Gastrocnemius medialis (tissue), 4 donors: ENCODE data around the gene ASIC2. TPM values are rescaled to one million over a fixed set of nuclear protein-coding genes. Genes with fewer than 3 reads are reported as not detected.

Experiments used
- ATAC-seq, 2 donors: fragments of 150-250 bp; one replicate each; pipeline ENCODE4 v1.9.1; 2016
- DNase-seq, 2 donors: peaks; one replicate each; pipeline ENCODE4 v3.0.0-alpha.2; 2019
- H3K27ac ChIP-seq, 4 donors: fragments of 200-600 bp; sonication (generic); 1 replicate in 1 of 4; 2 replicates in 3 of 4; pipeline ENCODE4 v1.5.1; 2016 to 2018; ENCODE audit warnings: mild to moderate bottlenecking in 2 of 4, moderate library complexity in 1 of 4
- H3K27me3 ChIP-seq, 3 donors: fragments of 200-600 bp; sonication (generic) in 2 of 3; 1 replicate in 1 of 3; 2 replicates in 2 of 3; pipeline versions ENCODE4 v1.5.1 to v1.6.0; 2016 to 2019; ENCODE audit warnings: mild to moderate bottlenecking in 1 of 3, moderate library complexity in 1 of 3
- H3K36me3 ChIP-seq, 2 donors: fragments of 200-600 bp; sonication (generic) in 1 of 2; one replicate each; pipeline ENCODE4 v1.5.1; 2017 to 2018
- H3K4me1 ChIP-seq, 2 donors: fragments of 200-600 bp; sonication (generic) in 1 of 2; one replicate each; pipeline ENCODE4 v1.5.1; 2016 to 2017; ENCODE audit warnings: mild to moderate bottlenecking in 2 of 2
- H3K4me3 ChIP-seq, 4 donors: fragments of 200-600 bp; sonication (generic) in 3 of 4; 1 replicate in 1 of 4; 2 replicates in 3 of 4; pipeline ENCODE4 v1.5.1; 2016 to 2019; ENCODE audit warnings: mild to moderate bottlenecking in 2 of 4
- H3K9me3 ChIP-seq, 3 donors: fragments of 200-600 bp; sonication (generic) in 2 of 3; 1 replicate in 1 of 3; 2 replicates in 2 of 3; pipeline ENCODE4 v1.5.1; 2016 to 2019
- CTCF ChIP-seq, 5 experiments: fragments of 450-650 bp in 3 of 5; fragments of 200-600 bp in 2 of 5; sonication (generic) in 2 of 5; IDR thresholded peaks in 4 of 5; conservative IDR thresholded peaks in 1 of 5; 1 replicate in 4 of 5; 2 replicates in 1 of 5; pipeline ENCODE4 v1.5.1; 2016 to 2019; ENCODE audit warnings: antibody characterized with exemption in 5 of 5, mild to moderate bottlenecking in 3 of 5, moderate library complexity in 3 of 5
- POLR2A ChIP-seq, 2 donors: fragments of 450-650 bp; IDR thresholded peaks; one replicate each; pipeline ENCODE4 v1.6.1; 2017; ENCODE audit warnings: antibody characterized with exemption in 2 of 2, mild to moderate bottlenecking in 2 of 2, moderate library complexity in 2 of 2
- in situ Hi-C, 4 donors: fragments of 200-750 bp; cut with MboI; loops; one replicate each; pipeline versions ENCODE4 v1.15.0 to v1.8.0; 2017; ENCODE audit warnings: low sequenced_read_pairs in 4 of 4
- intact Hi-C: fragments of 100-400 bp; cut with DNase I; formaldehyde crosslinking; loops from one replicate; pipeline ENCODE4 v1.15.1; 2023; ENCODE audit warnings: low total_unique reads
- total RNA-seq, 4 donors: library from RNA; depleted of rRNA; stranded (reverse); fragments of >200 nt; gene quantifications; one replicate each; pipeline versions ENCODE4 v1.1.0 to v1.2.3, GENCODE V29; 2016

The ASIC2 gene
- total RNA-seq, 4 donors from 2014 or later = not detected

DNA sequence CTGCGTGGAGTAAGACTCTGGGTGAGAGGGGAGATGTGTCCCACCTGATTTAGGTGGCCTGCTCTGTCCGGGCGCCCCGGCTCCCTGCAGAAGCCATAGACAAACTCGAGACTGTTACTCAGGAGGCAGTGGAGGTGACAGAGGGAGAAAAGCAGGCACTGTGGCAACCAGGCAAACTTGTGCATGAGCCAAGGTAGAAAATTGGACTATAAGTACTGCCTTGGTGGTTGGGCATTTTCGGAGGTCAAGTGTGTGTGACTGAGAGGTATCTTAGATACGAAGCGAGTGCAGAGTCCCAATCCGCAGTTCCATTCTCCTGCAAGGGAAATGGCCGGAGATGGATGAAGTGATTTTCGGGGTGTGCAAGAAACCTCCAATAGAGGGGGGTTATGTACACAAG is 328.6 kb downstream of the ASIC2 start:
- no peak overlapping the region for H3K27ac ChIP-seq
- DNase-seq = no peak
- TF ChIP-seq CTCF (IDR thresholded peaks at IDR 0.05 in 4 of 5, conservative IDR thresholded peaks at IDR 0.05 in 1 of 5) (no peak), POLR2A (IDR thresholded peaks at IDR 0.05) (no peak)
- H3K9me3 ChIP-seq = no peaks in the 10 kb centered on the region
- in situ Hi-C loops = loop anchor here in 1 of 4 donors (25.0 kb wide), 1 partner anchor 98 kb away; no protein-coding TSS in a partner anchor
- no peak overlapping the region for H3K4me3 ChIP-seq
- intact Hi-C loops = no loop called here
- H3K36me3 ChIP-seq = no peaks in the 10 kb centered on the region
- no peaks in the 10 kb centered on the region for H3K4me1 ChIP-seq
- no peak for ATAC-seq
- no peaks in the 10 kb centered on the region for H3K27me3 ChIP-seq
